Upper lobe of left lung (tissue), 4 donors: ENCODE measurements around the gene PARD3B.

Experiments
- POLR2A ChIP-seq, 4 donors: fragments of 450-650 bp; IDR thresholded peaks; one replicate each; pipeline ENCODE4 v1.5.1; 2016 to 2017; ENCODE audit warnings: antibody characterized with exemption in 4 of 4, mild to moderate bottlenecking in 2 of 4
- POLR2AphosphoS5 ChIP-seq, 2 donors: sonication (generic); formaldehyde crosslinking; IDR thresholded peaks; one replicate each; pipeline ENCODE4 v1.5.1; 2017; ENCODE audit warnings: antibody characterized with exemption in 2 of 2
- TF ChIP-seq, protein P1 (sequence below), 6 experiments: fragments of 450-650 bp in 4 of 6; fragments of 200-600 bp in 2 of 6; sonication (generic) in 2 of 6; IDR thresholded peaks; one replicate each; pipeline ENCODE4 v1.5.1; 2016 to 2019; ENCODE audit warnings: antibody characterized with exemption in 6 of 6

DNA sequence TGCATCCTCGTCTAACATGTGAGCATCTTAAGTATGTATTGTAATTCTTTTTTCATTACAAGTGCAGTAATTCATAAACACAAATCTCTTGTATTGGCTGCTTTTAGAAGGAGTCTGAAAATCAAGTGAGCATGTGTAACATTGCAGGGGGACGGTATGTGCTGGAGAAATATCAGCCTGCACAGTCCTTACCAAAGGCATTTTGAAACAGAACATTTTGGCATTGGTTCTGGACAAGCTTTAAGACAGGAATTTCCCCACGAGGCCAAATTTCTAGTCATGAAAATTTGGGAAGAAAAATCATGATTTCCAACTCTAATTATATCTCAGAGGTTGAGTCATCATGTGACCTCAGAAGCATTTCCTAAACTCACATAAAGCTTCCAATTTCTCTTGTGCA lies 1112.3 kb downstream of the PARD3B start:
- TF ChIP-seq, protein P1, sequence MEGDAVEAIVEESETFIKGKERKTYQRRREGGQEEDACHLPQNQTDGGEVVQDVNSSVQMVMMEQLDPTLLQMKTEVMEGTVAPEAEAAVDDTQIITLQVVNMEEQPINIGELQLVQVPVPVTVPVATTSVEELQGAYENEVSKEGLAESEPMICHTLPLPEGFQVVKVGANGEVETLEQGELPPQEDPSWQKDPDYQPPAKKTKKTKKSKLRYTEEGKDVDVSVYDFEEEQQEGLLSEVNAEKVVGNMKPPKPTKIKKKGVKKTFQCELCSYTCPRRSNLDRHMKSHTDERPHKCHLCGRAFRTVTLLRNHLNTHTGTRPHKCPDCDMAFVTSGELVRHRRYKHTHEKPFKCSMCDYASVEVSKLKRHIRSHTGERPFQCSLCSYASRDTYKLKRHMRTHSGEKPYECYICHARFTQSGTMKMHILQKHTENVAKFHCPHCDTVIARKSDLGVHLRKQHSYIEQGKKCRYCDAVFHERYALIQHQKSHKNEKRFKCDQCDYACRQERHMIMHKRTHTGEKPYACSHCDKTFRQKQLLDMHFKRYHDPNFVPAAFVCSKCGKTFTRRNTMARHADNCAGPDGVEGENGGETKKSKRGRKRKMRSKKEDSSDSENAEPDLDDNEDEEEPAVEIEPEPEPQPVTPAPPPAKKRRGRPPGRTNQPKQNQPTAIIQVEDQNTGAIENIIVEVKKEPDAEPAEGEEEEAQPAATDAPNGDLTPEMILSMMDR (IDR thresholded peaks at IDR 0.05), result no peak
- no peak for TF ChIP-seq POLR2AphosphoS5 (IDR thresholded peaks at IDR 0.05)
- TF ChIP-seq POLR2A (IDR thresholded peaks at IDR 0.05), result no peak
